ENCODE results near the gene SLC2A4RG.
A peak's percentile ranks its signal among the peaks of the same experiment; 100 is the strongest.

Gene SLC2A4RG

GRCh38 chr20:63736893-63737694 is 2.5 kb upstream of the SLC2A4RG start:
- Histone ChIP-seq H3K27ac (peak overlapping the region; percentile 6 to 94 (median 68)), H3K4me3 (peak overlapping the region; percentile 32 to 53 (median 41))

- H3K27ac ChIP-seq, result peak overlapping the region in 19 of 21 experiments; percentile 6 to 94 (median 68)
These were observed 2.0 kb upstream of the SLC2A4RG start for GRCh38 chr20:63737695-63737944.

GRCh38 chr20:63737945-63738686 is 1.5 kb upstream of the SLC2A4RG start:
- Histone ChIP-seq H3K4me3 (peak overlapping the region; percentile 32 to 53 (median 41)), H3K27ac (peak overlapping the region in 20 of 21 experiments; percentile 6 to 94 (median 75))

More at GRCh38 chr20:63737695-63737944, 2.0 kb upstream of the SLC2A4RG start:
- H3K4me3 ChIP-seq, result peak overlapping the region; percentile 32 to 53 (median 41)

- Histone ChIP-seq H3K27ac (peak overlapping the region; percentile 19 to 94 (median 81)), H3K4me3 (peak overlapping the region; percentile 32 to 53 (median 41))
These were observed 868 bp upstream of the SLC2A4RG start for GRCh38 chr20:63738687-63739129.

GRCh38 chr20:63740070-63740626 is 572 bp downstream of the SLC2A4RG start:
- Histone ChIP-seq H3K4me3 (peak overlapping the region; percentile 53 to 75 (median 62)), H3K27ac (peak overlapping the region; percentile 32 to 94 (median 86))

GRCh38 chr20:63740627-63741353 is 1.2 kb downstream of the SLC2A4RG start:
- peak overlapping the region; percentile 53 to 75 (median 62) for H3K4me3 ChIP-seq
- peak overlapping the region; percentile 32 to 94 (median 86) for H3K27ac ChIP-seq

GRCh38 chr20:63741354-63741675 is 1.7 kb downstream of the SLC2A4RG start:
- H3K27ac ChIP-seq, result peak overlapping the region in 18 of 21 experiments; percentile 1 to 94 (median 86)
- peak overlapping the region in 6 of 7 experiments; percentile 53 to 75 (median 62) for H3K4me3 ChIP-seq

GRCh38 chr20:63741676-63742380 is 2.3 kb downstream of the SLC2A4RG start:
- H3K27ac ChIP-seq, result peak overlapping the region in 16 of 21 experiments; percentile 1 to 94 (median 86)

GRCh38 chr20:63742381-63743024 is 2.9 kb downstream of the SLC2A4RG start:
- Histone ChIP-seq H3K4me3 (no peak overlapping the region), H3K27ac (peak overlapping the region in 4 of 21 experiments; percentile 29 to 88 (median 86))

More at GRCh38 chr20:63741676-63742380, 2.3 kb downstream of the SLC2A4RG start:
- peak overlapping the region in 6 of 7 experiments; percentile 53 to 75 (median 62) for H3K4me3 ChIP-seq

GRCh38 chr20:63743210-63743970 is 3.8 kb downstream of the SLC2A4RG start:
- no peak overlapping the region for H3K4me3 ChIP-seq

GRCh38 chr20:63744158-63744557 is 4.6 kb downstream of the SLC2A4RG start:
- H3K27ac ChIP-seq, result no peak overlapping the region
- H3K4me3 ChIP-seq, result no peak overlapping the region

More at GRCh38 chr20:63743210-63743970, 3.8 kb downstream of the SLC2A4RG start:
- no peak overlapping the region for H3K27ac ChIP-seq

- H3K27ac ChIP-seq, result no peak overlapping the region
These were observed 5.2 kb downstream of the SLC2A4RG start for GRCh38 chr20:63744574-63745423.

GRCh38 chr20:63745424-63745805 is 5.8 kb downstream of the SLC2A4RG start:
- Histone ChIP-seq H3K27ac (no peak overlapping the region), H3K4me3 (no peak overlapping the region)

More at GRCh38 chr20:63744574-63745423, 5.2 kb downstream of the SLC2A4RG start:
- H3K4me3 ChIP-seq, result no peak overlapping the region

GRCh38 chr20:63745961-63746731 is 6.6 kb downstream of the SLC2A4RG start:
- no peak overlapping the region for H3K4me3 ChIP-seq
- no peak overlapping the region for H3K27ac ChIP-seq

- H3K27ac ChIP-seq, result no peak overlapping the region
These were observed 7.3 kb downstream of the SLC2A4RG start for GRCh38 chr20:63746751-63747315.

GRCh38 chr20:63747622-63748069 is 8.1 kb downstream of the SLC2A4RG start:
- no peak overlapping the region for H3K4me3 ChIP-seq
- no peak overlapping the region for H3K27ac ChIP-seq

More at GRCh38 chr20:63746751-63747315, 7.3 kb downstream of the SLC2A4RG start:
- no peak overlapping the region for H3K4me3 ChIP-seq
